HG03565 (cell line): ENCODE measurements around the gene USP6.
"Not testable (repeated sequence)": the region's sequence is repeated elsewhere in the genome, so short reads cannot be mapped to it uniquely, and the experiment has no call there.

Experiments used
- ATAC-seq: cut with Tn5 transposase; IDR thresholded peaks from one replicate; pipeline ENCODE4 v1.9.1; 2021; ENCODE audit warnings: mild to moderate bottlenecking, moderate library complexity; ENCODE audit not compliant: unreplicated experiment

The USP6 gene

DNA sequence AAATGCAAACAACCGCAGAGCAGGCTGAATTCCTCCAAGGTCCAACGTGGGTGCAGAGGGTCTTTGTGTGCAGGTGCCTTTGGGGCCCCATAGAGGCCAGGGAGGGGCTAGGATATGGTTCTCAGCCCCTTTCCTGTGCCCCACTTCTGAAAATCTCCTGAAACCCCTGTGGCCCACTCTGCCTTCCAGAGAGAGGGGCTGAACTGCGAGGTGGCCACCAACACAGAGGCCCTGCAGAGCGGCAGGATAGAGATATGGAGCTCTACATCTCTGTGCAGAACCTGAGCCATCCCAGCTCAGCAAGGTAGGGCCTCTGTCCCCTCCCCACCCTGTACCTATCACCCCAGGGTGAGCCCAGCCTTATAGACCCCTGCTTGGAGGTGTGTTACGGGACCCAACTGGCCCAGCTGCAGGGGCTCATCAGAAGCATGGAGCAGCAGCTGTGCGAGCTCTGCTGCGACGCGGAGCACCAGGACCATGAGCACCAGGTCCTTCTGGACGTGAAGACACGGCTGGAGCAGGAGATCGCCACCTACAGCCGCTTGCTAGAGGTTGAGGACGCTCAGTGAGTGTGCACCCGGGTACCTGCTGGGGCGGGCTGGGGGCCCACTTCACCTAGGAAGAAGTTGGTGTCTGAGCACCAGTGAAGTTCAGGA is 5.5 kb downstream of the USP6 start:
- no peak for ATAC-seq

DNA sequence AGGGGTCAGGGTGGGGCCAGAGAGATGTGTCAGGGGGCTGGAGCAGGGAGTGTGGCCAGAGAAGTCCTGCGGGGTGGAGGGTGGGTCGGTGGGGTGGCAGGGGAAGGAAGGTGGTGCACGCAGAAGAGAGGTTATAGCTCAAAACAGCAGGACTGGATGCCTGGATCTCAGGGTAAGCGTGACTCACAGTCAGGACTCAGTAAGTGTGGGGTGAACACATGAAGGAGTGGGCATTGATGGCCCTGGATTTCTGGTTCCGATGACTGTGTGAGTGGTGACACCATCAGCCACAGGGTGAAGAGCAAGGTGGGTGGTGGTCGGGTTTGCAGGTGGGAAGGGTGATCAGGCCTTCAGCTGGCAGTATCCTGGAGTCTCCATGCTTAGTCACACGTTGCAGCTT is 6.2 kb downstream of the USP6 start:
- not testable (repeated sequence) for ATAC-seq

DNA sequence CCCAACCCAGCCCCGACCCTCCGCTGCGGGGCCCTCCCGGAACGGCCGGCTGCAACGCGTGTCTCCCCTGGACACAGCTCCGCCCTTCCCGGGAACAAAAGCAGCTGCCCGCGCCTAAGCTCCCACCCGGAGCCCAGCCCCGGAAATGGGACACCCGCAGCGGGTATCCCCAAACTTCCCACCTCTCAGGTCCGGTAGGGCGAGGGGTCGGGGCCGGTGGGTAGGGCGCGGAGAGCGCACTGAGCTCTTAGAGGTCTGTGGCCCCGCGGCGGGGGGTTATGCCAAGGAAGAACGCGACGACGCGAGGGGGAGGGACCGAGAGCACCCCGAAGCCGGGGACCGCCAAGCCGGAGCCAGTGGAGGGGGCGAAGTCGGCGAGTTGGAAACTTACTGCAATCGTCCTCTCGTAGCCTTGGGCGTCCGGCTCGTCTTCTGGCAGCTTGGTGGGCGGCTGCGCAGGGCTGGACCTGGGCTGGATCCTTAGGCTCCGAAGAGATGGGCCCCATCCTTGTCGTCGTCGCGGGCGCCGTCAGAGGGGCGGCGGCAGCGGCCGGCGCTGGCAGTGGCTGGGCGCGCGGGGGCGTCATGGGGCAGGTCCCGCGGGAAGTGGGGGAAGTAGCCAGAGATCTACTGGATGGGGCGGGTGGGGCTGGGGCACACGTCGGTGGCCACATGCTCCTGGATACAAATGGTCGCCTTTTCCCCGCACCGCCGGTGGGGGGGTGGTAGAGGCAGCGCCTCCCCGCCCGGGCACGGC is 6.9 kb downstream of the USP6 start:
- ATAC-seq, result no peak

DNA sequence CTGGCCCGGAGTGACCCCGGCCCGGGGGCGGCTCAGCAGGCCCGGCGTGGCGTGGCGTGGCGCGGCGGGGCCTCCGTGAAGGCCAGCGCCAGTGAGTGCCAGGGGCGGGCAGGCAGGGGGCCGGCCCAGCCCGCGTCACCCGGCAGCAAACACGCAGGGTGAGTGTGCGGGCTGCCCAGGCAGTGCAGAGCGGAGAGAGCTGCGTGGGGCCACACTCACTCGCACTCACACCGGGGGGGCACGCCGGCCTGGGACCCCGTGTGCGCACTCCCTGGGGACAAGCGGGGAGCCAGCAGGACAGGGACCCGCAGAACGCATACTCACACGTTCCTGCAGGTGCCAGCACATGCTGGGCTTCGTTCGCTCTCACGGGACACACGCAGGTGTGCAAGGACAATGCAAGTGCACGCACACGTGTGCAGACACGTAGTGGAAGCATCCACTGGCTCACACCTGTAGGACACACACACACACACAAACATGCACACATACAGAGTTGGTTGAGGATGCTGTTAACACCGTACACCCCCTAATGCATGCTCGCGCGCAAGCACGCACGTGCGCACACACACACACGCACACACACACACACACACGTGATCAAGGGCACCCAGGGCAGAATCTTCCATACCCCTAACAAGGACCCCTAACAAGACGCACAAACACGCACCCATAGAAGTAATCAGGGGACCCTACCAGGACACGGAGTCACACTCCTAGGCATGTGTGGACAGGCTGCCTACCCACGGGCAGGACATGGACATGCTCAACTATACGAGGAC is 7.7 kb downstream of the USP6 start:
- ATAC-seq, result no peak

DNA sequence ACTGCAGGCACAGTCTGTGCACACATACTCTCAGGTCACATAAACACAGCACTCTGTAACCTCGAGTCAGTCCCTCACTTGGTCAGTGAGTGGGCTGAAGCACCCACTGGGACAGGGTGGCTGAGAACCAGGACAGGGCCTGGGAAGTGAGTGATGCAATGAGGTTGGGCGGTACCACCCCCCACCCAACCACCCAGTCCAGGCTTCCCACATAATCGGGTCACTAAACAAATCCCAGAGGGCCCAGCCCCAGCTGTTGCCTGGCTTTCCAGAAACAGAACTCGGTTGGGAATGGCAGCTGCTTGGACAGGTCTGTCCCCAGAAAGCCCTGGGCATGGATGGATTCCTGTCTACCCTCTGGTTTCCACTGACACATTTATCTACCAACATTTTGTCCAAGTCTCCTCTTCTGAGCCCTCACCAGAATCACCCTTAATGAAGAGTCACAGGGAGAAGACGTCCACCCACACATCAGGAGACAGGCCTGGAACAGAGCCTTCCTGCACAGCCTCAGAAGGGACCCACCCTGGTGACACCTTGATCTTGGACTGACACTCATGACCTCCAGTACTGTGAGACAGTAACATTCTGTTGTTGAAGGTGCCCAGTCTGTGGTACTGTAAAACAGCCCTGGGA is 8.4 kb downstream of the USP6 start:
- ATAC-seq, result not testable (repeated sequence)

DNA sequence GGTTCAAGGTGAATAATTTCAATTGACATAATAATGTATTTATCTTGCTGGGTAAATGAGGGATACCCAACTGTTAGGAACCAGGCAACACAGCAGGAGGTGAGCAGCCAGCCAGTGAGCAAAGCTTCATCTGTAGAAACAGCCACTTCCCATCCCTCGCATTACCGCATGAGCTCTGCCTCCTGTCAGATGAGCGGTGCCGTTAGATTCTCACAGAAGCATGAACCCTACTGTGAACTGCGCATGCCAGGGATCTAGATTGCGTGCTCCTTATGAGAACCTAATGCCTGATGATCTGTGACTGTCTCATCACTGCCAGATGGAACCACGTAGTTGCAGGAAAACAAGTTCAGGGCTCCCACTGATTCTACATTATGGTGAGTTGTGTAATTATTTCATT is 9.1 kb downstream of the USP6 start:
- ATAC-seq, result not testable (repeated sequence)

DNA sequence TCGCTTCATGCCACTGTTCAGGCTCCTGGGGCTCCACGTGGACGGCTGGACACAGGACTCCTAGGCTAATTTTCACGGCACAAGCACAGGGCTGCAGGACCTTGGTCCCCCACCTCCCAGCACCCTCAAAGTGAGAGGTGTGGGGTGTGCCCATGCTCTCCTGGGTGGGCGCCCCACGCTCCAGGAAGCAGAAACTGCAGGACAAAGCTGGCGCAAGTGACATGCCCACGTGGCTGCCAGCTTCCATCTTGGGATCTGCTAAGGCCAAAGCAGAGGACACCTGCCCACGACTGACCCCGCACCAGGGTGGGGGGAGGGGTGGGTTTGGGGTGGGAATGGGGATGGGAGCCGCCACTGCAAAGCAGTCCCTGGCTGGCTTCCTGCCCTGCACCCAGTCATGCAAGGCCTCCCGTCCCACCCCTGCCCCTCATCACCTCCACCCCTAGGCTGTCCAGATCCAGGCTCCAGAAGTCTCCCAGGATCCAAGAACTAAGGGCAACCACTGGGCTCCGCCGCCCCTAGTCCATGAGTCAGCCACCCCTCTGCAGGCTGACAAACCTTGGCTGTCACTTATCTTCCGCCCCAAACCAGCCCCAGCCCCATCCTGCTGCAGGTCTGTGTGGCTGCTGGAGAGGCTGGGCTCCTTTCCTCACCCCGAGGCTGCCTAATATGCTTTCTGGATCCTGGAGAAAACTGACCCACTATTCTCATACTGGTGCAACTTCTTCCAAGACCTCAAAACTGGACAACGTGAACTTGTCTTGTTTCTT is 11.1 kb downstream of the USP6 start:
- ATAC-seq, result no peak

DNA sequence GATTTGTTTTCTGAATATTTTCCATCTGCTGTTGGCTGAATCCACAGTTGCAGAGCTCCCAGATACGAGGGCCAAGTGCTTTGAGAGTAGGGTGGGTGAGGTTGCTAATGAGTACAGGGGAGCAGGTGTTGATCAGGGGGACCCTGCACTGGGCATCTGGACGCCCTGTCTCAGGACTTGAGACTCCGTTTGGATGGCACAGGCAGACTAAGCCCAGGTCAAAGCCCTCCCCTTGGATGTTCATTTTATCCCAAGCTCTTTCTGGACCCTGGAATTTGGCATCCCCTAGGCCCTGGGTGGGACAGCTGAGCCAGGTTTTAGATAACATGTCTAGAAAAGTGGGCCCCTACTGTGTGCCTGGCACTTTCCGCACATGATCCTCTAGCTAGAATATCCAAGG is 12.1 kb downstream of the USP6 start:
- no peak for ATAC-seq

DNA sequence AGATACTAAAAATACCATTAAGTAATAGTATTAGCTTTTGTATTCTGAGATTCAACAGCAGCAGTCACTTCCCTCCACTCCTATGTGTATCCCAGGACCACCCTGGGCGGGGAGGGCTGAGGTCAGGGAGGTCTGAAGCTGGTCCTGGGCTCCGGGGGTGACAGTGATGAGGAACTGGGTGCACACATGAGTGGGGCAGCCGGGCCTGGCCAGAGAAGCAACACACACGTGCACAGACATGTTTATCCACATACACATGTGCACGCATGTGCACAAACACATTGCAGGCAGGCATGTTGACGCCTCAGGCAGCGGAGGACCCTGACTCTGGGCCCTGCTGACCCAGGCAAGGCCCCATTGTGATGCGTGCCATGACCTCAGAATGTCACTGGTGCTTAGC is 12.6 kb downstream of the USP6 start:
- ATAC-seq, result not testable (repeated sequence)

DNA sequence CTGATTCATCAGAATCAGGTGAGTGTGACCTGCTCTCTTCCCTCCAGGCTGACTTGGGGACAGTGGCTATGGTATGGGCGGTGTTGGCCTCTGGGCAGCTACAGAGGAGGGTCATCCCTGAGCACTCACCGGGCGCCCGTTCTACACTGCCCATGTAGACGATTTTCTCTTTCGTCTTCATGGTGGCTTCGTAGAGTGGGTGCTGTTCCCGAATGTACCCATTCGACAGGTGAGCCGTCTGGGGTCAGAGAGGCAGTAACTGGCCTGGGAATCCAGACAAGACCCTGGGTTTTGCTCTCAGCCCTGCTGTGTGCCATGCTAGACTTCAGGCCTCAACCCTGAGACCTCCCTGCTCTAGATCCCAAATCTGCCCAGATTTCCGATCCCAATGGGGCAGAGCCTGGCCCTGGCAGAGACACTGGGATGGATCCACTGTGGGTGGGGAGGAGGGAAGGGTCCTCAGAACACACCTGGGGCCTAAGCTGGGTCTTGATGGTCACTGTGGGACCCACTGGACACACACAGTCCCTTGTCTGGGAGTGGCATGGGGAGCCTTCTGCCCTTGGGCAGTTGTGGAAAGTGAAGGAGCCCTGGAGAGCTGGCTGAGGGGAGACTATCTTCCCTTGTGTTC is 13.2 kb downstream of the USP6 start:
- no peak for ATAC-seq

DNA sequence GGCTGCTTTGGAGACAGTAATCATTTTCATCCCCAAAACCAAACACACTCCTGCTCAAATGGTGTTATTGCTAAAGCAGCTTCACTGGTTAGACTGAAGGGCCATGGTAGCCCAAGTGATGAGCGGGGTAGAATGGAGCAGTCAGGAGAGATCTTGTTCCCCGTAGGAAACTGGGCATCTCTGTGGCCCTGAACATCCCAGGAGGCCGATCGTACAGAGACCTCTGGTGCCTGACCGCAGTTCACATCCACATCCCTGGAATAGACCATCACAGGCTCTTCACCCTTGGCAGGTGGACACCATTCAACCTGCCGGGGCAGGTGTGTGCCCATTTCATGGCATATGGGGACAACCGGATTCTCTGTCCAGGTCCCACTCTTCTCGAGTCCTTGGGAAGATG is 13.9 kb downstream of the USP6 start:
- not testable (repeated sequence) for ATAC-seq

DNA sequence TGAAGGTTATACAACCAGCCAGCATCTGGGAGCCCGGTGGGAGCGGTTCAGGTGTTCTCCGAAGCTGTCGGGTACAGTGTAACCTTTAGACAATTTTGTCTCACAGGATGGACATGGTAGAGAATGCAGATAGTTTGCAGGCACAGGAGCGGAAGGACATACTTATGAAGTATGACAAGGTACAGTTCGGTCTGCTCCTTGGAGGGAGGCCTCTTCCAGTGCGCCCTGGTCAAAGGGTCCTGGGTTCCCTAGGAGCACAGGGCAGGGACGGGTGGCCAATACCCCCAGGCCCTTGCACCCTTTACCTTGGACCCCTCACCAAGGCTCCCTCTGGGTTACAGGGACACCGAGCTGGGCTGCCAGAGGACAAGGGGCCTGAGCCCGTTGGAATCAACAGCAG is 14.4 kb downstream of the USP6 start:
- not testable (repeated sequence) for ATAC-seq

DNA sequence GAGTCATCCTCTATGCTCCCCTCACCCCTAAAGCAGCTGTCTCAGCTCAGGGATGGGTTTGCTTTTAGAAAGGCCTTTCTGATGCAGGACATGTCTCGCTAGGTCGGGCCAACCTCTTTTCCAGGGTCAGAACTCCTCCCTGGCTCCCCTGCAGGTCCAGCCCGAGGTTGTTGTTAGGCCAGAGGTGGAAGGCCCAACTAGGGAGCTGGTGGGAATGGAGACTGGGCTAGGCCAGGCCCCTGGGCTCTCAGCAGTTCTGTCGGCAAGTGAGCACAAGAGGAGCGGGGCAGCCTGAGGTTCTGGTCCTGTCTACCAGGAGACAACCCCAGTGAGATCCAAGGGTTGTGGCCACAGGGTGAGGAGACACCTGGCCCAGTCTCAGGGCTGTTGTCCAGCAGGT is 14.9 kb downstream of the USP6 start:
- not testable (repeated sequence) for ATAC-seq

DNA sequence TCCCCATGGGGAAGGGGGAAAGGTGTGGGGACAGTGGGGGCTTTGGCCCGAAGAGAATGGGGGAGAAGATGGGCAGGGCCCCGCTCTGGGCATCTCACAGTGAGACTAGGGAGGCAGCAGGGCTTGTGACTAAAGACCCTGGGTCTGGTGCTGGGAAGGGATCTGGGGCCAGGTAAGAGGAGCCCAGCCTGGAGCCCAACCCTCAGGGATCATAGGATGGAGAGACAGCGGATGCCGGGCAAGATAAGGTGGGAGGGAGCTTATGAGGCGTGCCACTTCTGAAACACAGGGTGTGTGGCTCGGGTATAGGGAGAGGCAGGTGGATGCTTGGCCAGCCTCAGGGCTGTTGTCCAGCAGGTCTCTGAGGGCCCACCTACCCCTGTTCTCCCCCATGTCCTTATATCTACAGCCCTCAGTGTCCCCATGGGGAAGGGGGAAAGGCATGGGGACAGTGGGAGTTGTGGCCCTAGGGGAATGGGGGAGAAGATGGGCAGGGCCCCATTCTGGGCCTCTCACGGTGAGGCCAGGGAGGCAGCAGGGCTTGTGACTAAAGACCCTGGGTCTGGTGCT is 15.4 kb downstream of the USP6 start:
- ATAC-seq, result no peak

DNA sequence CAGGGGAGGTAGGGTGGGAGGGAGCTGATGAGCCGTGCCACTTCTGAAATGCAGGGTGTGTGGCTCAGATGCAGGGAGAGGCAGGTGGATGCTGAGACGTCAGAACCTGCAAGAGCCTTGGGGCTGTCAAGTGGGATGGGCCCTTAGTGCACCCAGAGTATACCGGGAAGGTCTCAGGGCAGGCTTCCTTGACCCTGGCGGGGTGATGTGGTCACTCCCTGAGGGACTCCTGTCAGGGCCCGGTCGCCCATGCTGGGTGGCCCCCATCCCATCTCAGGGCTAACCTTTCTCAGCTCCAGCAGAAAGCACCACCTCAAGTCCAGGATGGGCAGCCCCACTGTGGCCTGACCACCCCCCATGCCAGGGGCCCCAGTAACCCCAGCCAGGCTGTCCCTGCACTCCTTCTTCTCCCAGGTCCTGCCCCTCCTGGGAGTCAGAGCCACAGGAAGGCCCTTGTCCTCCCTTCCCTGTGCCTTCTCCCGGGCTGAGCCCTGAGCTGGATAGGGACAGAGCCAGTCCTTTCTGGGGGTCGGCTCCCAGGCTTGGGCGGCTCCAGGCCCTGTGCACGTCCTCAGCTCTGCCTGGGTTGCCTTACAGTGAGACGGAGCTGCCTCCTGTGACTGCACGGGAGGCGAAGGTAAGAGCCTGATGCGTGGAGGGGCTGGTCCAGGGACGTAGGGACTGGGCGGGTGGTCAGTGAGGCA is 16.1 kb downstream of the USP6 start:
- not testable (repeated sequence) for ATAC-seq

DNA sequence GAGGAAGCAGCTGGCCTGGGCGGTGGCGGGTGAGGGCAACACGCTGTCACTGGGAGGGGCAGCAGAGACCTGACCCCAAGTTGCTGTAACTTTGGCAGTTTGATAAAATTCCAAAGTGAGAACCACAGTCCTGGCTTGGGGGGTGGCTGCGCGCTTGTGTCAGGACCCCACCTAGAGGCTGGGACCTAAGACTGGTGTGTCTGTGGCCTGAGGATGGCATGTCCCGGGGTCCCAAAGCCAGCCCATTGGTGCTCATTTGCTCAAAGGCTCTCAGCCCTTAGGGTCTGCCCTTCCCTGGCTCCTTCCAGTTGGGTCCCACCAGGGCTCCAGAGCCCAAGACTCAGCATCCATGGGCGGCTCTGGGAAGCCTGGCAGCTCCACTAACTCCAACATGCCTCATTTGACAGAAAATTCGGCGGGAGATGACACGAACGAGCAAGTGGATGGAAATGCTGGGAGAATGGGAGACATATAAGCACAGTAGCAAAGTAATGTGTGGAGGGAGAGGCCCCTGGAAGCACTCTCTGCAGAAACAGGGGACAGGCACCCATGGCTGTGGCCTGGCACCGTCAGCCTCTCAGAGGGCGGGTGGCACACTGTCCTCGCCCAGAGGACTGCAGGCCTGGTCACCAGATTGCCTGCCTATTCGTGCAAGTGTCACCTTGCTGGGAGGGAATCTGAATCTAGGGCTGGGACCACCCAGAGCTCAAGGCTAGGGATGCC is 16.8 kb downstream of the USP6 start:
- not testable (repeated sequence) for ATAC-seq

DNA sequence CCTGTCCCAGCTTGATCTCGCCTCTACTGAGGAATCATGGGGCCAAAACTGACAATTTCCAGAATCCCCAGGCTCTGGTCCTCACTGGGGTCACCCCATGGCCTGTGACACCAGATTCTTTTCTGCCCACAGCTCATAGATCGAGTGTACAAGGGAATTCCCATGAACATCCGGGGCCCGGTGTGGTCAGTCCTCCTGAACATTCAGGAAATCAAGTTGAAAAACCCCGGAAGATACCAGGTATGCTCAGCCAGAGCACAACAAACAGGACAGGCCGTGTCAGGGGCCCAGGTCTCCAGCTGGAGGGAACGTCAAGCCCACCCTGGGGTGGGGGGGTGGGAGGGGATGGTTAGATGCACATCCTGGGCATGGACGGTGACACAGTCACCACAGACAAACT is 17.5 kb downstream of the USP6 start:
- no peak for ATAC-seq

DNA sequence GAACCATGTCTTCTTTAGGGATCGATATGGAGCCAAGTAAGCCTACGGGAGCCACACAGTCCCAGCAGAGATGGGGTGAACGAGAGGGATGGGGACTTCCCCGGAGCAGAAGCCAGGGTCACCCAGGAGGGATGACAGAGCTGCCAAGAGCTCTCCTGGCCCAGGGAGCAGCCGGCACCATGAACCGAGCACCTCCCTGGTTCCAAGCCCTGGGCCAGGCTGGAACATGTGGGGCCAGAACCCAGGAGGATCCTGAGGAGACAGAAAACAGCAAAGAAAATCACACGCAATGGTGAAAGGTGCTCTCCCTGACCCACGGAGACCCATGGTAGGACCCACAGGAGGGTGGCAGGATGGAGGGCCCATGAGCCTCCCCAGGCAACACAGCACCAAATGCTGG is 18.1 kb downstream of the USP6 start:
- ATAC-seq, result not testable (repeated sequence)
